H1 (cell line): Measurements from ENCODE around the gene CFAP161. TPM values are rescaled to one million over a fixed set of nuclear protein-coding genes. Genes with fewer than 3 reads are reported as not detected.

Experiments
- BRCA1 ChIP-seq: IDR thresholded peaks from 2 replicates; pipeline ENCODE4 v1.6.1; 2012; ENCODE audit warnings: low read depth, low read length, improper control_type of control experiment
- CBX8 ChIP-seq: fragments of 300-800, 300-1000 bp; sonication (generic); IDR thresholded peaks from 2 replicates; pipeline ENCODE4 v1.7.1; 2016; ENCODE audit warnings: low read depth, low read length, borderline replicate concordance
- CEBPB ChIP-seq: IDR thresholded peaks from 2 replicates; pipeline ENCODE4 v1.6.1; 2012; ENCODE audit warnings: low read depth, low read length
- HDAC2 ChIP-seq, 2 experiments: fragments of 300-600 bp in 1 of 2; sonication (generic) in 1 of 2; IDR thresholded peaks; 2 replicates each; pipeline ENCODE4 v1.6.1; 2011 to 2012; ENCODE audit warnings: low read depth in 2 of 2, low read length in 2 of 2, mild to moderate bottlenecking in 2 of 2, moderate library complexity in 2 of 2, borderline replicate concordance in 1 of 2, inconsistent platforms in 1 of 2
- HDAC6 ChIP-seq: IDR thresholded peaks from one replicate; pipeline ENCODE4 v1.7.1; 2012; ENCODE audit warnings: low read depth, mild to moderate bottlenecking, inconsistent platforms, low read length, moderate library complexity
- MAFK ChIP-seq: IDR thresholded peaks from 2 replicates; pipeline ENCODE4 v1.6.1; 2012; ENCODE audit warnings: low read depth, mild to moderate bottlenecking, improper control_type of control experiment, low read length
- NANOG ChIP-seq: IDR thresholded peaks from 2 replicates; pipeline ENCODE4 v1.6.1; 2011; ENCODE audit warnings: low read length, low read depth, mild to moderate bottlenecking, inconsistent platforms; ENCODE audit not compliant: insufficient read depth, poor library complexity, severe bottlenecking
- POLR2AphosphoS5 ChIP-seq: IDR thresholded peaks from 2 replicates; pipeline ENCODE4 v1.6.1; 2011; ENCODE audit warnings: low read depth, low read length
- YY1 ChIP-seq: IDR thresholded peaks from 2 replicates; pipeline ENCODE4 v1.6.1; 2011; ENCODE audit warnings: low read depth, mild to moderate bottlenecking, low read length
- polyA plus RNA-seq, 7 experiments: library from polyadenylated mRNA; depleted of rRNA in 3 of 7; stranded (reverse) in 5 of 7; unstranded in 2 of 7; fragments of >200 nt in 5 of 7; fragments of 200-250 nt in 2 of 7; gene quantifications; 1 replicate in 5 of 7; 2 replicates in 1 of 7; 4 replicates in 1 of 7; pipeline versions ENCODE4 v1.2.1 to v1.2.3, GENCODE V29; 2011 to 2013; ENCODE audit warnings: missing spikeins in 2 of 7, mixed read lengths in 2 of 7
- total RNA-seq: library from RNA; stranded (reverse); fragmentation: NEBNext Ultra II Directional; extraction: Animal tissue kit (Norgen Biotek cat#: 25700); gene quantifications from 2 replicates; pipeline ENCODE4 v1.2.1, GENCODE V29; 2021

The CFAP161 gene
- total and polyA plus RNA-seq, 2 of the 8 experiments (the other 6 are each of a cell fraction or from before 2014, with no cell fraction given): 0.05 TPM; not detected in 1

- TF ChIP-seq HDAC2 (IDR thresholded peaks at IDR 0.05; ENCODE audit: borderline replicate concordance in 1 of 2, low read depth in 2 of 2, low read length in 2 of 2) (no peak), CBX8 (no peak), NANOG (no peak), CEBPB (no peak), POLR2AphosphoS5 (no peak), HDAC6 (no peak), YY1 (no peak), BRCA1 (no peak), MAFK (no peak)
These were observed 27.1 kb downstream of the CFAP161 start (continued) for GRCh38 chr15:81161160-81161673.
